HG02759 (cell line): ENCODE results near the gene SDE2.
"Not testable (repeated sequence)": the region's sequence is repeated elsewhere in the genome, so short reads cannot be mapped to it uniquely, and the experiment has no call there.

Source experiments
- ATAC-seq: cut with Tn5 transposase; IDR thresholded peaks from one replicate; pipeline ENCODE4 v1.9.1; 2021; ENCODE audit warnings: mild to moderate bottlenecking, moderate library complexity; ENCODE audit not compliant: unreplicated experiment

Gene SDE2

DNA sequence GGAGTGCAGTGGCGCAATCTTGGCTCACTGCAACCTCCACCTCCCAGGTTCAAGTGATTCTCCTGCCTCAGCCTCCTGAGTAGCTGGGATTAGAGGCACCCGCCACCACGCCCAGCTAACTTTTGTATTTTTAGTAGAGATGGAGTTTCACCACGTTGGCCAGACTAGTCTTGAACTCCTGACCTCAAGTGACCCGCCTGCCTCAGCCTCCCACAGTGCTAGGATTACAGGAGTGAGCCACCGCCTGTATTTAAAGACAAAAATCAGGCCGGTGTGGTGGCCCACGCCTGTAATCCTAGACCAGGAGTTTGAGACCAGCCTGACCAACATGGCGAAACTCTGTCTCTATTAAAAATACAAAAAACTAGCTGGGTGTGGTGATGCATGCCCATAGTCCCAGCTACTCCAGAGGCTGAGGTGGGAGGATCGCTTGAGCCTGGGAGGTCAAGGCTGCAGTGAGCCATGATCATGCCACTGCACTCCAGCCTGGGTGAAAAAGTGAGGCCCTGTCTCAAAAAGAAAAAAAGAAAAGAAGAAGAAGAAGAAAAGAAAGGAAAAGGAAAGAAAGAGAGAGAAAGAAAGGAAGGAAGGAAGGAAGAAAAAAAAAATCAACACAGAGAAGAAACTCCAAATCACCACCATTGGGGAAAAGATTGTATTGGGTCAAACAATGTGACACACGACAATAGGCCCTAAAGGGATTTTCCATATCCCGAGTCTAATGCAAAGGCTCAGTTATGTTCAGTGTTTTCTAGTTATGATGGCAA, 8.2 kb upstream of the SDE2 start:
- not testable (repeated sequence) for ATAC-seq

GRCh38 chr1:226006686-226007085, 7.5 kb upstream of the SDE2 start:
- ATAC-seq, result no peak

DNA sequence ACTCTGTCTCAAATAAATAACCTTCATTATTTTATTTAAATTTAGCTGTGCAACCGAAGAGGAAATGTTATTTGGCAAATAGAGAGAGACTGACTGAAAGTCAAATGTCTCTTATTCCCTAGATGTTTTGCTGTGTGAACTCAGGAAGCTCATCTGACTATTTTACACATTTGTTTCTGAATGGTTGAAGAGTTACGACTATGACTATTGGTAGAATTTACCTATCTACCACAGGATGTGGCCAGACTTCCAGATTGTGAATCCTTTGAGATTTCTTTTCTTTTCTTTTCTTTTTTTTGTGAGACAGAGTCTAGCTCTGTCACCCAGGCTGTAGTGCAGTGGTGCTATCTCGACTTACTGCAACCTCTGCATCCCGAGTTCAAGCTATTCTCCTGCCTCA, 5.3 kb upstream of the SDE2 start:
- ATAC-seq, result no peak

- ATAC-seq, result no peak
These were observed 4.5 kb upstream of the SDE2 start for GRCh38 chr1:226003502-226004170.

- ATAC-seq, result no peak
These were observed 3.7 kb upstream of the SDE2 start for GRCh38 chr1:226002667-226003501.

DNA sequence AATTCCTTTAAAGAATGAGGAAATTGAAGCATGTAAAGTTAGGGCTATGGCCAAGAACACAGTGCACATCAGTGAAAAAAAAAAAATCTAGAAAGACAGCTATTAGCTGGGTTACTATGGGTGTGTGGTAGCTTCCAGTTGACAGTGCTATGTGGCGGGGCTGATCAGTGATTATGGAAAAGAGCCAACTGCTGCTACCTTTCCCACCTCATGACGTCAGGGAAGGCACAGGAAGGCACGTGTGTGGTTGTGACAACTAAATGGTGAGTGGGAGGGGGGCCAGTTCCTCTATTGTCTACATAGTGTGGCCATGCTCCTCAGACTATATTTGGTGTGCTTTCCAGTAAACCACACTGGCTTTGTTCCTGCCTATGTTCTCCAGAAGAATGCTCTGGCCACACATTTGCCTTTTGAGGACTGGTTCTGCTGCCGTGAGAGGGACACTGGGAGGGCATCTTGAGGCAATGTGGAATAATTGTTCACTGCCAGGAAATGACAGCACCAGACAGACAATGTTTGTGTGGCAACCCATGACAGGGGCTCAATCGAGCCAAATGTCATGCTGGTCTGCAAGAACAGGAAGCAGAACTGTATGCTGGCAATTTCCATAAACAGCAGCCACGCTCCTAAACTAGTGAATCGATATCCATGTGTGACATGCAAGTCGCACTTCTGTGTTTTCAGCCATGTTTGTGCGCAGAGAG, 3.0 kb upstream of the SDE2 start:
- peak; percentile 14 for ATAC-seq

DNA sequence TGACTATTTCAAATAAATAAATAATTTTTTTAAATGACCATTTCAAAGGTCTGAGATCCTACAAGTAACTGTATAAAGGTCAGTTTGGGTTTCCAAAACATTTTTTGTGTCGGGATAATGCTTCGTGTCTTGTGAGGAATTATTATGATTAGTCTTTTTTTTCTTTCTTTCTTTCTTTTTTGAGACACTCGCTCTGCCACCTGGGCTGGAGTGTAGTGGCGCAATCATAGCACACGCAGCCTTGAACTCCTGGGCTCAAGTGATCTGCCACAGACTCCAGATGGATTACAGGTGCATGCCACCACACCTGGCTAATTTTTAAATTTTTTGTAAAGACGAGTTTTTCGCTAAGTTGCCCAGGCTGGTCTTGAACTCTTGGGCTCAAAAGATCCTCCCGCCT, 1.9 kb upstream of the SDE2 start:
- no peak for ATAC-seq

GRCh38 chr1:226000493-226001081, 1.4 kb upstream of the SDE2 start:
- ATAC-seq, result not testable (repeated sequence)

GRCh38 chr1:225999912-226000337, 782 bp upstream of the SDE2 start:
- ATAC-seq, result peak; percentile 34

- ATAC-seq, result peak; percentile 11
These were observed 450 bp downstream of the SDE2 start for GRCh38 chr1:225998560-225999226.

DNA sequence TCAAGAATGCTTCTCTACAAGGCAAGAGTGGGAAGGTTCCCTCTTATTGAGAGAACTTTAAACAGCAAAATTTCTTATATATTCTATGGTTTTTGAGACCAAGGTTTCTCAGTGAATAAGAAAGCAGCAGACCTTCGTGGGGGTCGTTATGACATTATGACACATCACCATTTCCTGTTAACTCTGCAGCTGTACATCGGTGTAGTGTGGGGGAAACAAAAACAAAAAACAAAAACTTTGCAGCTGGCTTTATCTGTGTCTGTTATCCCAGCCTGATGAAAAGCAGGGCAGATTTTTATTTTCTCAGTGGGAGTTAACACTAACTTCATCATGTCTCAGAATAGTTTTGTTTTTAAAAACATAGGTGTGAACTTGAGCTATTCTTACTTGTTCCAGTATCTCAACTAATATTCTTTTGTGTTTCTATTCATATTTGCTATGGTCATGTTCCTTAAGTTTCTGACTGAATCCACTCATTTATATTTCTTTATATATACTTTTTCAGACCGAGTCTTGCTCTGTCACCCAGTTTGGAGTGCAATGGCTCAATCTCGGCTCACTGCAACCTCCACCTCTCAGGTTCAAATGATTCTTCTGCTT, 2.1 kb downstream of the SDE2 start:
- ATAC-seq, result no peak

DNA sequence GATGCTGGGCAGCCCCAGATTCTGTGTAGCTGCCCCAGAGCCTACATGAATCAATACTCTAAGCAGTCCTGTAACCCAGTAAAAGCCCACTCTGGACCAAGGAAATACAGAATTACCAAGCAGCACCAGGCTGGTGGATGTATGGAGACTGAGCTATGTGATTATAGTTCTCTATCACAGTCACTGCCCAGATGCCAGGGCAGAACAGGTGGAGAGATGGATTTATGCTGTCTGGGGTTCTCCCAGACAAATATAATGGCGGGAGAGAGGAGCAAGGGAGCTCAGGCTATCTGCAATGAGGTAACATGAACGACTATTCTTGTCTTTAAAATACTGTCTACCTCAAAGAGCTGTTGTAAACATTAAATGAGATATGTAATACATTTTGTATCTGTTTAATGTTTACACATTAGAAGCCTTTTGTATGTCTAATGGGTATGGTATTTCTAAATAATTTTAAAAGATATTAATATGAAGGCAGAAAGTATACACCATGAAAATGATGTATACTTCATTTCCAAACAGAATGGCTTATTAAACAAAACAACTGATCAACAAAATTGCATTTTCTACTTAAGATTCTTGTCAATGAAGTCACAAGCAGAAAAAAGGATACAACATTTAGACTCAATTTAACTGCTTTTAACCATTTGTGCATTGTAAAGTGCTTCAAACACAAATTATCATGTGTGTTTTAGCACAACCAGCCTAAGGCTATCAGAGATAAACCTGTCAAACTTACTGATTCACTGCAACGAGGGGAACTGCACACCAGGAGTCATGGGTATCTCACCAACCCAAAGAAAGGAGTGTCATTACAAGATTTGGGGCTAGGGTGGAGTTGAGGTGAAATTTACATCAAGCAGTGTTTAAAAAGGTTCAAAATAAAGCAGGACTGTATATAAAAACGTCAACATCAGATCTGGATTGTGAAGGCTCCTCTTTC, 3.0 kb downstream of the SDE2 start:
- ATAC-seq, result no peak

- no peak for ATAC-seq
These were observed 8.3 kb downstream of the SDE2 start for GRCh38 chr1:225990705-225991464.

DNA sequence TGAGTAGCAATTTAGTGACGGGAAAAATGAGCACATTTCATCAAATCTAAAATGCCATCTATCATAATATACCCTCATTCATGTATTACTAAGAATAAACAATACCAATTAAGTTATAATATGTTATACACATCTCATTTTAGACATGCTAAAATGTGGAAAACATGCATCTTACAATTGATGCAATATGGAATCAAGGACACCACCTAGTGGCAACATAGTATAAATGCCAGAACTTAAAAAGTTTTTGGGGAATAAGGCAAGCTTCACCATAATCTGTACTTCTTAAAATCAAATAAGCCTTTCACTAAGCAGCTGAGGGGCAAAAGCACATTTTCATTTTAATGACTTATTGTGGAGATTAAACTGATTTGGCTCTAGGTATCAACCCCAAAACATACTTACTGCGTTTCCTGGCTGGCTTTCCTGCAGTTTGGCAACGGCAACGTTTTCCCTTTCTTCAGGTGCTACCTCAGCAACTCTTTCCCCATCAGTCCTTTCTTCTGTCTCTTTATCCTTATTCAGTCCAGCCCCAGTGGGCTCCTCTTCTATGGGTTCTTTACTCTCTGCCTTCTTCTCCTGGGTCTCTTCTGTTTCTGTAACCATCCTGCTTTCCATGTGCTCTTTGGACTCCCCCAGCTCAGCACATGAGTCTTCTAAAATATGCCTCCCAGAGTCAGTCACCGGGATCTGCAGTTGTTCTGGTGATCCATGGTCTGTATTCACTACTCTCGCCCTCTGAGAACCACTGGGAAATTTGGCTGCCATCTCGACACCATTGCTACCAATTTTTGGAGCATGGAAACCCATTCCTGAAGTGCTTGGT, 11.4 kb downstream of the SDE2 start:
- ATAC-seq, result no peak

- no peak for ATAC-seq
These were observed 17.4 kb downstream of the SDE2 start for GRCh38 chr1:225981714-225982113.

DNA sequence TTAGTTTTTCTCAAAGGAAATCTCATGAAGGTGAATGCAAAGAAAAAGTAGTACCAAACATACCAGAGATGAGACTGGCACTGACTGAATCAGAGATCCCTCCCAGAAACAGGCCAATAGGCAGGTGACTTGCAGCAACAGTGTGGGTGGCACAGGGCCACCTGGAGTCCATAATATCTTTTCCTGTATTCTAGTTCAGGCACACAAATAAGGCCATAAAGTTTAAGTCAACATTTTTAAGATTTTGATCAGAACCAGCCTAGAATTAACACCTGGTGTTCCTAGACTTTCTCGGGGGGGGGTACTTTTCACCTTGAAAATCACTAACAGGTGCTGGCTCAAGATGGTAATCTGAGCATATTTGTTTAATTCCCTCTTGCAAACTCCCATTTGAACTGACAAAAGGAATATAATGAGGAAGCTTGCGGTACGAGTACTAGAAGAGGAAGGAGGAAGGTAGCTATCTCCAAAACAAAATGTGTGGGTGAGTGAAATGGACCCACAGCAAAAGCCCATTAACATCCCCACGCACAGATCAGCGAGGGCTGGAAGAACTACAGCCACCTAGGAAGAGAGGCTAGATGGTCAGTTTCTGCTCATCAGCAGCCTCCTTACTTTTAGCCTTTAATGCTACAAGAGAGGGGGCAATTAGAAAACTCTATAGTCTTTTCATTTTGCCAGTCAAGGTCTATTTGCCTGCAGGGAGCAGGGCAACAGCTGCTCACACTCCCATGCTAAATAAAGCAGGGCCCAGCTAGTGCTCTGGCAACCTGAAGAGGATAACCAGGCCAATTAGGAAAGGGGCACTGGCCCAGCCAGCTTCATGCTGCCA, 18.9 kb downstream of the SDE2 start:
- no peak for ATAC-seq
